HG03095 (cell line): ENCODE measurements around the gene LZTR1.

Experiments used
- ATAC-seq: cut with Tn5 transposase; IDR thresholded peaks from one replicate; pipeline ENCODE4 v1.9.1; 2021; ENCODE audit warnings: moderate library complexity; ENCODE audit not compliant: unreplicated experiment

The LZTR1 gene

DNA sequence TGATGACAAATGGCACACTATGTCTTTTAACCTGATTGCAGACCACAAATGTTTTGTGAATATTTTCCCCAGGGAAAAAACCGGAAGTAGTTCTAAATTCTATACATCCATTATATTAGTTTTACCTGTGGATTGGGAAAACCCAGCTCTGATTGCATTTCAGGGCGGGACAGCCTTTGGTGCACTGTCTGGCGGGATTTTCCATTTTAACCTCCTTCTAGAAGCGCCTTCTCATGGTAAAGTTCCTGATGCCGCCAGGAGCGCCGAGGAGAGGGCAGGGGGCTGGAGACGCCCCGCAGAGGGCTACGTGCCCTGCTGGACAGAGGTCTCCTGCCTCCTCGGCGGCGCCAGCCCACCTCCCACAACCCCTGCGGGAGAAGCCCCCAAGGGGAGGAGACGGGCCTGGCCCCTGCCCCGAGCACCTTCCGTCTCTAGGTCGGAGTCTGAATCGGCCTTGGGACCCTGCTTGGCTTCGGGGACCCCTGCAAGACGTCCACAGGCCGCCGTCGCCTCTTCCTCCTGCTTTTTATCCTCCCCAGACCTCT lies 31.6 kb downstream of the LZTR1 start:
- ATAC-seq: no peak

DNA sequence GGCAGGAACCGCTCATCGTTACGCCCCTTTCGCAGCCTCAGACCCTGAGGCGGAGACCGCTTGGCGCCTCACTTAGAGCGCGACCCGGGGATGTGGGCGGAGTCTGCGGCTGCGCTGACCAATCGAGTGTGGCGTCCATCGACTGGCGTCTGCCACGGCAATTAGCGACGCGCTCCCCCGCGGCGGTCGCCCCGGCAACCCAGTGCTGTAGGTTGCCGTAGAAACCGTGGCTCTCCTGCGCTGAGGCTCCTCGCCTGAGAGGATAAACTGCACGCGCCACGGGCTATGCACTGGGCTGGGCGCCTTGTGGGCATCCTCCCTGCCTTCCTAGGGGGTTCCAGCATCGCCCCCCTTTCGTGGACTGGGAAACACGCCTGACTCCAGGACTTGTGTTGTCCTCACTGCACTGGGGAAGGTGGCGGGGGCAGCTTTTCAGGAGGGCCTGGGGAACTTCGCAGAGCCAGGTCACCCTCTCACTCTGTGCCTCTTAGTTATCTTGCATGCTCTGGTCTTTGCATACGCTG lies 32.2 kb downstream of the LZTR1 start:
- no peak for ATAC-seq

DNA sequence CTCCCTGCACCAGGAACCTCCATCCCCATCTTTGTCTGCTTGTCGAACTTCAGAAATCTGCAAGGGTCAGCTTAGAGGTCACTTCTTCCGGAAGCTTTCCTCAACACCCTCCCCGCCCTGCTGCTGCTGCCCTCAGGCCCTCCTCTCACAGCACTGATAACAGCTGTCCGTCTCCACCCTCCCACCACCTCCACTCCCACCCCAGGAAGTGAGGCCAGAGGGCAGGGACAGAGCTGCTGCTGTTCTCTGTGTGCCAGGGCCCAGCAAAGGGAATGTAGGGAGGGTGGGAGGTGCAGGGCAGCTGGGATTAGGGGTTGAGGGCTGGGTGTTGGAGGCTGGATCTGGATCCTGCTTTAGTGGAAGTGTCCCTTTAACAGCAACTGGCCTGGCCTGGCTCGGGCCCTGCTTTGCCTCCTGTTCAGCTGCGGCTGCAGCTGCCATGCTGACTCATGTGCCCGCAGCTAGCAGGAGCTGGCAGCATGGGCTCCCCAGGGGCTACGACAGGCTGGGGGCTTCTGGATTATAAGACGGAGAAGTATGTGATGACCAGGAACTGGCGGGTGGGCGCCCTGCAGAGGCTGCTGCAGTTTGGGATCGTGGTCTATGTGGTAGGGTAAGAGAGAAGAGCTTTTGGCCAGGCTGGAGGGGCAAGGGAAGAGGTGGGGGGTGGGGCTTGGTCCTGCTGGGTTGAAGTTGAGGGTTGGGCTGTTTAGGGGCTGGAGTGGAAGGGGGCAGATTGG lies 32.8 kb downstream of the LZTR1 start, which contains the start of gene P2RX6:
Gene P2RX6 (plus strand): TSS at position 440 of the 740 bp plus-strand sequence. CDS start 10 bp downstream, at position 450.
- no peak for ATAC-seq

DNA sequence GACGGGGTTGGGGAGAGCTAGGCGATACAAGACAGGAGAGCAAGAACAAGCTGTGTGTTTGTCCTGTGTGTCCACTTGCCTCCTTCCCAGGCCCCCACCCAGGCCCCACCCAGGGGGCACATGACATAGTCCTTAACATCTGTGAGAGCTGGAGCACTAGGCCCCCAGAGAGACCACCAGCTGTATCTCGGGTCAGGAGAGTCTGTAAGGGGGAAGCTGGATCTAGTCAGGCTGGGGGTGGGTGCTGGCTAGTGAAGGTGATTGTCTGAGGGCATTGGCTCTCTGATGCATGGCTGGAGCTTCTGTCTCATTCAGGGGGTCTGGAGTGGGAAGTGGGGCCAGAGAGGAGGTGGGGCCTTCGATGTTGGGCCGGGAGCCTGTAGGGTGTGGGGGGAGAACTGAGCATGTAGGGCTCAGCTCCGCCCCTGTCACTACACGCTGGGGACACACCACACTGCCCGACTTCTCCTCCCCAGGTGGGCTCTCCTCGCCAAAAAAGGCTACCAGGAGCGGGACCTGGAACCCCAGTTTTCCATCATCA lies 33.4 kb downstream of the LZTR1 start:
- no peak for ATAC-seq

DNA sequence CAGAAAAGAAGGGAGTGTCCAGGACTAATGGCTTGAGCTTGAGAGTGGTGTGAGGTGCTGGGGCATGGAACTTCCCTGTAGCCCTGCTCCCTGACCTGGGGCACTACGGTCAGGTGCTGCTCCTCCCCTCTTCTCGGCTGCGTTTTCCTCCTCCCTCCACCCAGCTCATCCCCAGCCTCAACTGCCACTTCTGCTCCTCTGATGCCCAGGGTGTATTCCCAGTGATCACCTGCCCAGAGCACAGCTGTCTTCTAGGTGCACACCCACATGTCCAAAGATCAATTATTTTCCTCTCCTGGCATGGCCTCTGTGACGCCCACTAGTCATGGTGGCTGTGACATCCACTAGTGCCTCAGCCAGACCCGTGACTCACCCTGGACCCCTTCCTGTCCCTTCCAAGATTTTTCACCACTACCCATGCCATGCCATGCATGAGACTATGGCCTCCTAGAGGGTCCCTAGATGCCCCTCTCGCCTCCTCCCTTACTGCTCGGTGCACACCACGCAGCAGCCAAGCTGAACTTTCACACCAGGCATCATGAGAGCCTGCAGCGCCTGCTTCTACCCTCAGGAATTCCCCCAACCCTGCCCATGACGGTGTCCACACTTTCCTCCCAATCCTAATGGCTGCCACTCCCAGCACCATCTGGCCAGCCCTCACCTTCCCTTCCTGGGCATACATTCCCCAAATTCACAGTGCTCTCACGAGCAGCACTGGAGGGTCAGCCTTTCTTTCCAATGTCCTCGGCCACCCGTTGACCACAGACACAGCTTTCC lies 34.7 kb downstream of the LZTR1 start:
- ATAC-seq: no peak

DNA sequence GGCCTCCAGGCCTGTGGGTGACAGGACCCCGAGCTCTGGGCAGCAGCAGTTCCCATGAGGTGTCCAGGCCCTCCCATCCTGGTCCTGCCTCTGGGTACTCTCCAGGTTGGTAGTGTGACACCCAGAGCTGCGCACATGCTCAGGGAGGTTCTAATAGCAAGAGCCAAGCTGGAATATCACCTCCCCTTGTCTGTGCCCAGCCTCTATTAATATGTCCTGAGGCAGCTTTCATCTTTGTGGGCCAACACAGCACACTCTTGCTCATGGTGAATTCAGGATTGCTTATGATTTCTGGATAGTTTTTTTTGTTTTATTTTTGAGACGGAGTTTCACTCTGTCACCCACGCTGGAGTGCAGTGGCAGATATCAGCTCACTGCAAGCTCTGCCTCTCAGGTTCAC lies 36.2 kb downstream of the LZTR1 start:
- no peak for ATAC-seq

DNA sequence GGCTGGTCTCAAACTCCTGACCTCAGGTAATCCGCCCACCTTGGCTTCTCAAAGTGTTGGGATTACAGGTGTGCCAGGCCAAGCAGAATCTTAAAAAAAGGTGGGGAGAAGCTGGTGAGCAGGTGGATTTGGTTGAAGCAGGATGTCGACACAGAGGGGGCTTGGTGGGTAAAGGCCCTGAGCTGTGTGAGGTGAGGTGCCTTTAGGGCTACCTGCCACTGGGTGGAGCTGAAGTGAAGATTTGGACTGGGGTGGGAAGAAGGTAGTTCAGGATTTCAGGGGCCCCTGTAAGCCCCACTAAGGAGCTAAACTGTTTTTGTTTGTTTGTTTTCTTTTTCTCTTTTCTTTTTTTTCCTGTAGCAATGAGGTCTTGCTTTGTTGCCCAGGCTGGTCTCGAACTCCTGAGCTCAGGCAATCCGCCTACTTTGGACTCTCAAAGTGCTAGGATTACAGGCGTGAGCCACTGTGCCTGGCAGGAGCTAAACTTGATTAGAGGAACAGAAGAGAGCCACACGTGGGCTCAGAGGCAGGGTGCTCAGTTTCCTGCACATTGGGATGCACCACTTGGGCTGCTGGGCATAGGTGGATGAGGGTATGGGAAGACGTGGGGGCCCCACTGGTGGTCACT lies 38.8 kb downstream of the LZTR1 start:
- ATAC-seq: no peak

DNA sequence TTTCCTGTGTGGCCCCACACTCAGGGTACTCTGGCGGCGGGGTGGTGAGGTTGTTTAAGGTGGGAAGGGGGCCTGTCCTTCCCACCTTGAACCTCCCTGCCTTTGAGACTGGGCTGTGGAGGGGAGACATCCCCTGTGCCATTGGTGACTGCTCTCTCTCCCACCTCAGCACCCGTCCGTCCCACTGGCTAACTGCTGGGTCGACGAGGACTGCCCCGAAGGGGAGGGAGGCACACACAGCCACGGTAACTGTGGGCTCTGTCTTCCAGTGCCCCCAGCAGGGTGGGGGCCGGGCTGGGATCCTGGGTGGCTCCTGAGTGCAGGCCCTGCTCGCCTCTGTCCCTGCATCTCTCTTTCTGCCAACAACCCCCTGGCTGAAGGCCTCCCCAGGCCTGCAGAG lies 40.4 kb downstream of the LZTR1 start:
- ATAC-seq: no peak

DNA sequence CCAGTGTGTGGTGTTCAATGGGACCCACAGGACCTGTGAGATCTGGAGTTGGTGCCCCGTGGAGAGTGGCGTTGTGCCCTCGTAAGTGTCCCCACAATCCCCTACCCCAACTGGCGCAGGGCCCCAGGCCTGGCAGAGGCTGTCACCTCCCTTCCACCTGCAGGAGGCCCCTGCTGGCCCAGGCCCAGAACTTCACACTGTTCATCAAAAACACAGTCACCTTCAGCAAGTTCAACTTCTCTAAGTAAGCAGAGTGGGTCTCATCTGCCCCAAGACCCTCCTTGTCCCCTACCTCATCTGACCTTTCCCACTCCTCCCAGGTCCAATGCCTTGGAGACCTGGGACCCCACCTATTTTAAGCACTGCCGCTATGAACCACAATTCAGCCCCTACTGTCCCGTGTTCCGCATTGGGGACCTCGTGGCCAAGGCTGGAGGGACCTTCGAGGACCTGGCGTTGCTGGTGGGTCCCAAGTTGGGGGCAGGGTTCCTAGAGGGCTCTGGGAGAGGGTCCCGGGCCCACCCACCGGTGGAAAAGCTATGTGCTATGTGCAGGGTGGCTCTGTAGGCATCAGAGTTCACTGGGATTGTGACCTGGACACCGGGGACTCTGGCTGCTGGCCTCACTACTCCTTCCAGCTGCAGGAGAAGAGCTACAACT lies 41.0 kb downstream of the LZTR1 start:
- ATAC-seq: no peak

DNA sequence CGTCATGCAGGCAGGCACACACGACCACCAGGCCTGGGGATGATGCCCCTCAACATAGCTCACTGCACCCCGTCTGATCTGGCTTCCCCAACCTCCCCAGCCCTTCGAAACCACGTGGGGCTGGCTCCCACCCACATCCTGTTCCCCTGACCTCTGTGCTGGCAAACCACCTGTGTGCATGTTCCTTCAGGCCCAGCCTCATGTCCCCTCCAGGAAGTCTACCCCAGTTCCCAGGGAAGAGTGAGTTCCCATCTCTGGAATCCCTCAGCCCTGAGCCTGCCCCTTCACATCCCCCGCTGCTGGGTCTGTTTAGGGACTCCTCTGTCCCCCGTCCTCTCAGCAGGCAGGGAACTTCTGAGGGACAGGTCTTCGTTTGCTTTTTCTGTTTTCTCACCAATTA lies 43.2 kb downstream of the LZTR1 start:
- no peak for ATAC-seq

DNA sequence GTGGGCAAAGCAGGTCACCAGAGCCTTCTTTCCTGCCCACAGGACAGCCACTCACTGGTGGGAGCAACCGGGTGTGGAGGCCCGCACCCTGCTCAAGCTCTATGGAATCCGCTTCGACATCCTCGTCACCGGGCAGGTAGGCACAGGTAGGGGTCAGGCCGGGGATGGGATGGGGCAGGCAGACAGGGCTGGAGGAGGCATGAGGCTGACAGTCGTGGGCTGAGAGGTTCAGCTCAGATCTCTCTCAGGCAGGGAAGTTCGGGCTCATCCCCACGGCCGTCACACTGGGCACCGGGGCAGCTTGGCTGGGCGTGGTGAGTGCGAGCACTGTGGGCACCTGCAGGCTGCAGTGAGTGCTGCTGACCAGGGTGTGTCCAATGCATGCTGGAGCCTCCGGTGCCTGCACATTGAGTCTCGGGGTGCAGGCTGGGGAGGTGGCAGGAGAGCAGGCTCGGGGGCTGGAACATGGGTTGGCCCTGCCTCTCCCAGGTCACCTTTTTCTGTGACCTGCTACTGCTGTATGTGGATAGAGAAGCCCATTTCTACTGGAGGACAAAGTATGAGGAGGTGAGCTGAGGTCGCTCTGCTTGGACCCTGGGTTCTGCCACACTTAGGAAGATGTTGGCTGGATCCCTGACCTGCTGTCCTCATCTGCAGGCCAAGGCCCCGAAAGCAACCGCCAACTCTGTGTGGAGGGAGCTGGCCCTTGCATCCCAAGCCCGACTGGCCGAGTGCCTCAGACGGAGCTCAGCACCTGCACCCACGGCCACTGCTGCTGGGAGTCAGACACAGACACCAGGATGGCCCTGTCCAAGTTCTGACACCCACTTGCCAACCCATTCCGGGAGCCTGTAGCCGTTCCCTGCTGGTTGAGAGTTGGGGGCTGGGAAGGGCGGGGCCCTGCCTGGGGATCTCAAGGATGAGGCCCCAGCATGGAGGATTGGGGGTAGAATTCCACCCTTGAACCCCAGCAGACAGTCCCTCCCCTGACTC lies 44.0 kb downstream of the LZTR1 start:
- no peak for ATAC-seq

DNA sequence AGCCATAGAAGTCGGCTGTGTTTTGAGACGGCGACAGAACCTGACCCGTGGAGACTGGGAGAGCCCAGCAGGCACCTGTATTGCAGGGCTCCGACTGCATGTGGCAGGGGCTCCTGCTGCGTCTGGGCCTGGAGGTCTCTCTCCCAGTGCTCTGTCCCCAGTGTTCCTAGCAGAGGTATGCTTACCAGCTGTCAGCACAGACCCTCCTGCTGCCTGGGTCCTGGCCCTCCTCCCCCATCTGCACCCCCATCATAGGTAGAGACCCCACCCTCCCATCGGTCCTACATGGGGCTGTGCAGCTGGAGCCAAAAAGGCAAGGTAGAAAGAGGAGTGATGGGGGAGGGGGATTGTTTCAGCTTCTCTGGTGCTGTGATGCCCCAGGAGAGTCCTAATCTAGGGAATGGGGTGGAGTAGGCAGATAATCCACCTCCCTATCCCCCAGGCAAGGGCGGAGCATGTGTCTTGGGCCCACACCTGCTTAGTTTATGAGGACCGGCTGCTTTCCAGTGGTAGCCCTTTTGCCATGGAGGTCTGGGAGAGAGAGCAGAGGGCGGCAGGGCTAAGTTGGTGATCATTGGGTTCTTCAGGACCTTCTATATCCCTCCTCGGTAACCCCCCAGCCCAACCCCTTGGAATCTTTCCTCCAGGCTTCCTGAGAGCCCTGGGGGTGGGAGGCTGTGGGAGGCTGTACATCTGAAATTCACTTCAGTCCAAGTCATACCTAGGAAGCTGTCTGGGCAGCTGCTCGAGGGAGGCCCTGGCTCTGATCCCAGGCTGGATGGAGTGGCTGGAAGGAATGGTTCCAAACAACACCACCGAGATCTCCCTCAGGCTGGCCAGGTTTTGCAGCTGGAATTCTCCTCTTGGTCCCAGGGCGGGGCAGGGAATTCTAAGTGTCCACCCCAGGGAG lies 44.9 kb downstream of the LZTR1 start:
- ATAC-seq: no peak

DNA sequence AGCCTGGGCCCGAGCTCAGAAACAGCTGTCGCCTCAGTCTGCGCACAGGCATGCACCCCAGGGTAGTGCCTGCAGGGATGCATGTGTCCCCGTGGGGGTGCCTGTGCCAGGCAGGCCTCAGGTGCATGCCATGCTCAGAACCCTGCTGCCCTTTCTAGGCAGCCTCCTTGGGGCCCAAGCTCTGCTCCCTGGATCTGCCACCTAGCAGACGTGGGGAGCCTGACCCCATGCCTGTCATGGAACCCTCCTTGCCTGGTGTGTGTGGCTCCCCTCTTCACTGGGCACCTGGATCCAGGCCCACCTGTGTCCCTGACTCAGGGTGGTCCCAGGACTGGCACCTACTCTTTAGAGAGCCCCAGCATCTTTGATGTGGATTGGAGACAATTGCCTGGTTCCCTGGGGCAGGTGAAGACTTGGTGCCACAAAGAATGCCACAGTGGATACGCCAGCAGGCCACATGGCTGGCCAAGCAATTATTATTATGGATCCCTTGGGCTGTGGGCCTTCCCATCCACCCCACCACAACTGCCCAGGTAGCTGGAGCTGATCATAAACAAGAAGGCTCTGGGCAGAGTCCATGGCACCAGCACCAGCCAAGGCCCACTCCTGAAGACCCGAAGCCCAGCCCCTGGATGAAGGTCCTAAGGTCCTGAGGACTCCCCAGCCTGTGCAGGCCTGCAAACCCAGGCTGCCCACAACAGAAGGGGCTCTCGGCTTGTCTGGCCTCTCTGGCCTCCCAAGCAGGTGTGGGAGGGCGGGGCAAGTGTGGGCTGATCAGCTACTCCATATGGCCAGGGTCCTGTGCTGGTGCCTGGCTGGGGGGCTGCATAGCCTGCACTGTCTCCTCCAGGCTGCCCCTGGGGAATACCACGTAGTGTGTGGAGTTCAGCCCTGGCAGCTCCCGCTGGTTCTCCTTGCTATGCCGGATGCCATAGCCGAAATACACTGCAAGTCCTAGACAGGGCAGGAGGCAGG lies 46.5 kb downstream of the LZTR1 start:
- ATAC-seq: no peak

DNA sequence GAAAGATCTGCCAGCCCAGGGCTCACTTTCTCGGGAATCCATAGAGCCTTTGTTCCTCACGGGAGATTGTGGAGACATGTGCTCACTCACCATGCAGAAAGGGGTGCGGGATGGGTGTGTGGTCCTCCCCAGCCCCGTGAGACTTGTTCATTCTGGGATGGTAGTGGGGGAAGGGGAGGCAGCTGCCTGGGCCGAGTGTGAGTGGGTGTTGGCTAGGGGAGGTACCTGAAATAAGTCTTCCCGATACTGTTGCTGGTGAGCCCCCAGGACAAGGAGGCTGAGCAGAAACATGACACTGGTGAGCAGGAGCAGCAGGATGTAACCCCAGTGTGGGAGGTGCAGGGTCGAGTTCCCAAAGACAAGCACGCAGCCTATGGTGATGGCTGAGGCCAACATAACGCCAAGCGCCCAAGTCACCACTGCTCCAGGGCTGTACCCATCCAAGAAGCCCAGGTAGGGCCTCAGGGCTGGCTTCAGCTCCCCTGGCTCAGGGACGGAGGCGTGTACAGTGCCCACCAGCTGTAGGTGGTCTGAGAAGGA lies 47.5 kb downstream of the LZTR1 start:
- ATAC-seq: no peak

DNA sequence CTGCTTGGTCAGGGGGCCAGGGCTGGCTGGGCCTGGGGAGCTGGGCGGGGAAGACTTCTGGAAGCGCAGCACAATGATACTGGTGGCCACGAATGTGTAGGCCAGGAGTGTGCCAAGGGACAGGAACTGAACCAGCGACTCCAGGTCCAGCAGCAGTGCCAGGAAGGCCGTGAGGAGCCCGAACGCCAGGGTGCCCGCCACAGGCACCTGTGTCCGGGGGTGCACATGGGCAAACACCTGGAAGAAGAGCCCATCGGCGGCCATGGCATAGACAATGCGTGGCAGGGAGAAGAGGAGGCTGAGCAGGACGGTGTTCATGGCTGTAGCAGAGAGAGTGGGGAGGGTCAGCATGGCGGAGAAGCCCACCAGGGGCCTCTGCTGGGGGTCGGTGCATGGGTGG lies 47.9 kb downstream of the LZTR1 start:
- no peak for ATAC-seq

DNA sequence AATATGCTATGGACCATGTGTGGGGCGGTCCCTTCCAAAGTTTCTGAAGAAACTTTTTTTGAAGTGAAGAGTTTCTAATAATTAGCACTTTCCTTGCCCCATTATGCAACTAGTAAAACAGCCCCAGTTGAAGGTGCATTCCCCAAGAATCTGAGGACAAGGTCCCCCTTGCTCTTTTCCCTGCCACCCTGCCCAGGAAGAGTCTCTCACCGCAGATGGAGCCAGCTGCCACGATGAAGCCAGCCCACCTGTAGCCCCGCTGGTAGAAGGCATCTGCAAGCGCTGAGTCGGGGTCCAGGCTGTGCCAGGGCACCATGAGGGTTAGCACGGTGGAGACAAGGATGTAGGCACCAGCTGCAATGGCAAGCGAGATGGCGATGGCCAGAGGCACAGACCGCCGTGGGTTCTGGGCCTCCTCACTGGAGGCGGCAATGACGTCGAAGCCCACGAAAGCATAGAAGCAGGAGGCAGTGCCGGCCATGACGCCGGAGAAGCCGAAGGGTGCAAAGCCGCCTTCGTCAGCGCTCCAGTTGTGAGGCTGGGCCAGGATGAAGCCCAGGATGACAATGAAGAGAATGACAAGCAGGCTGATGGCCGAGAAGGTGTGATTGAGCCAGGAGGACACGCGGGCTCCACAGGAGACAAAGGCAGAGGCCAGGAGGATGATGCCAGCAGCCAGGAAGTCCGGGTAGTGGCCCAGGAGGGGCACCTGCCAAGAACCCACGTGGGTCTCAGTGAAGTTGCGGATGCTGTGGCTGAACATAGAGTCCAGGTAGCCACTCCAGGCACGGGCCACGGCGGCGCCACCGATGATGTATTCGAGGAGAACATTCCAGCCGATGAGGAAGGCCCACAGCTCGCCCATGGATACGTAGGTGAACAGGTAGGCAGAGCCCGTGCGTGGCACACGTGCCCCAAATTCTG lies 48.8 kb downstream of the LZTR1 start:
- ATAC-seq: no peak
